Forelimb muscle (tissue), 1 donor: ENCODE data around the gene MECP2. TPM values are rescaled to one million over a fixed set of nuclear protein-coding genes. Genes with fewer than 3 reads are reported as not detected.
"Not testable (repeated sequence)": the region's sequence is repeated elsewhere in the genome, so short reads cannot be mapped to it uniquely, and the experiment has no call there.

ENCODE experiments used
- DNase-seq: peaks from one replicate; pipeline ENCODE4 v3.0.0-alpha.2; 2013; ENCODE audit warnings: low read depth
- polyA plus RNA-seq: library from polyadenylated mRNA; unstranded; fragments of 120-200 nt; gene quantifications from one replicate; pipeline ENCODE4 v1.2.1, GENCODE V29; 2013; ENCODE audit not compliant: insufficient read length

Gene MECP2
- 21.2 TPM for polyA plus RNA-seq

DNA sequence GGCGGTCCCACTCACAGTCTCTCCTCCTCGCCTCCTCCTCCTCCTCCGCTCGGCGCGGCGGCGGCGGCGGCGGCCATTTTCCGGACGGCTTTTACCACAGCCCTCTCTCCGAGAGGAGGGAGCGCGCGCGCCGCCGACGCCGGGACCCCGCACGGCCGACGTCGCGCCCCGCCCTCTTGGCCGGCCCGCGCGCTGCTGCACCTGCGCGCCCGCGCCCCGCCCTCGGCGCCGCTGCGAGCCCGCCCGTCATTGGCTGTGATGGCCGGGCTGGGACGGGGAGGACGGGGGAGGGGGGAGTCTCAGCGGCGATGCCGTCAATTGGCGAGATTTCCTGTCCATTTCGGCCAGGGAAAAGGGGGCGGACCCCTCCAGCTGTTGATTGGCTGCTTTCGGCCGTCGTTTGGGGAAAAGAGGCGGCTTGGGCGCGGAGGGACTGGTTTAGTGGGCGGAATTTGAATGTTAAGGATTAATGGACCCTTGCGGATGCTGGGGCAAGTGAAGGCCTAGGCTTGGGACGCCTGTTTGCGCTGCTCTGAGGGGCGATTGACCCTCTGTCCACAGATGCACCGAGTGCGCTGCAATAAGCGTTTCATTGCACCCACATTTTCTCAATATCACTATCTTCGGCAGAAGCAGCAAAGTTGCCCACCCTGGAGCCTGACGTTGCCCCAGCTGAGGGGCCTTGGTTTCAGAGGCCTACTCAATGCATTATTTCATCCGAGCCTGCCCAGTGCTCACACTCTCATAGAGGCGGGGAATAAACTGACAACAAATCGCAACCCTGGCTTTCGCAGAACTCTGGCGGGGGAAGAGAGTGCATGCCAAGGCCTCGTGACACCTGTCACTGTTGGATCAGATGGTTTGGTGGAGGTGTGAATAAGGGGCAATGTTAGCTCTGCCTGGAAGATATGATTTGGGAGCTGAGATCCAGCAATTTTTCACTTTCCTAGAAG lies at the start of gene MECP2:
Gene MECP2 (minus strand): TSS at position 129 of the 953 bp plus-strand sequence.
- peak; percentile 81 for DNase-seq

DNA sequence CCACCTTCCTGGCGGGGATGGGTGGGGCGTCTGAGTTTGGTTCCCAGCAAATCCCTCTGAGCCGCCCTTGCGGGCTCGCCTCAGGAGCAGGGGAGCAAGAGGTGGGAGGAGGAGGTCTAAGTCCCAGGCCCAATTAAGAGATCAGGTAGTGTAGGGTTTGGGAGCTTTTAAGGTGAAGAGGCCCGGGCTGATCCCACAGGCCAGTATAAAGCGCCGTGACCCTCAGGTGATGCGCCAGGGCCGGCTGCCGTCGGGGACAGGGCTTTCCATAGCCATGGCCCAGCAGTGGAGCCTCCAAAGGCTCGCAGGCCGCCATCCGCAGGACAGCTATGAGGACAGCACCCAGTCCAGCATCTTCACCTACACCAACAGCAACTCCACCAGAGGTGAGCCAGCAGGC lies 46.5 kb upstream of the MECP2 start, which contains the start of gene OPN1LW:
Gene OPN1LW (plus strand): TSS at position 234 of the 400 bp plus-strand sequence. CDS start 41 bp downstream, at position 275.
- DNase-seq: not testable (repeated sequence)

DNA sequence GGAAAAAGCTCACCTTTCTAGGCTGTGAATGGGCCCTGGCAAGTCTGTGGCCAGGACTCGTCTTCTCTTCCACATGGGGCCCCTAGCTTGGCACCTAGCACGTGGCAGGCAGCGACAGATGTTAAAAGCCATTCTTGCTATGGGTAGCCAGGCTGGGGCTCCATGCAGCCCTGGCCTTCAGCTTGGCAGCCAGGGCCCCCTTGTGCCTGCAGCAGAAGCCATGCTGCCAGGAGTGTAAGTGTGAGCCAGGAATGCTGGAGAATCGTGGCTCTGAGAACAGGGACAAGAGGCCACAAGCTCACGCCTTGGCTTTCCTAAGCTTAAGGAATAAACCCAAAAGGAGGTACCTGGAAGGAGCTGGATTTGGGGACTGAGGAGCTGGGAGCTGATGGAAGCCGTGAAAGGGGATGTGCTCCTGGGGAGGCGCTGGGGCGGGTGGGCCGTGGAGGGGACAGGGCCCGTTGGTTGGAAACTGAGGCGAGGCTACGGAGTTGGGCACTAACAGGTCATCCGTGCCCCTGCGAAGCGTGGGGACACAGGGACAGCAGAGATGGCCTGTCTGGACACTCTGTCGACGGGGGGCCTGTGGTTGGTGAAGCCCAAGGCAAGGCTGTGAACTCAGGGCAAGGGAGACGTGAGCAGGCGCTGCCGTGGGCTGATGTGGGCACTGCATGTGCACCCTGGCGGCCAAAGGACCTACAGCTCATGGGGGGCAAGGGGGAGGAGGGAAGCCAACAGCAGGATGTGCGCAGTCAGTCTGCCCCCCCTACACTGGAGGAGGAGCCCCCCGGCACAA lies 45.6 kb upstream of the MECP2 start:
- DNase-seq: no peak

DNA sequence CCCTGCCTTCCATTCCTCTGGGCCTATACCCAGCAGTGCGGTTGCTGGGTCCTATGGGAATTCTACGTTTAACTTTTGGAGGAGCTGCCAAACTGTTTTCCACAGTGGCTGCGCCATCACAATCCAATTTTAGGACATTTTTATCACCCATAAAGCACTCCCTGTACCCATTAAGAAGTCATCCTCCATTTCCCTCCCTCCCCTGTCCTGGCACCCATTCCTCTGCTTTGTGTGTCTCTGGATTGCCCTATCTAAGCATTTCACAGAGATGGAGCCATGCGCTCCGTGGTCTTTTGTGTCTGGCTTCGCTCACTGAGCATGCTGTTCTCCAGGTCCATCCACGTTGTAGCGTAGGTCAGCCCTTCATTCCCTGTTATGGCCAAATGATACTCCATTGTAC lies 44.9 kb upstream of the MECP2 start:
- no peak for DNase-seq

DNA sequence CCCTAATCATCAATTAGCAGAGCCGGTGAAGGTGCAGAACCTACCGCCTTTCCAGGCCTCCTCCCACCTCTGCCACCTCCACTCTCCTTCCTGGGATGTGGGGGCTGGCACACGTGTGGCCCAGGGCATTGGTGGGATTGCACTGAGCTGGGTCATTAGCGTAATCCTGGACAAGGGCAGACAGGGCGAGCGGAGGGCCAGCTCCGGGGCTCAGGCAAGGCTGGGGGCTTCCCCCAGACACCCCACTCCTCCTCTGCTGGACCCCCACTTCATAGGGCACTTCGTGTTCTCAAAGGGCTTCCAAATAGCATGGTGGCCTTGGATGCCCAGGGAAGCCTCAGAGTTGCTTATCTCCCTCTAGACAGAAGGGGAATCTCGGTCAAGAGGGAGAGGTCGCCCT lies 43.2 kb upstream of the MECP2 start:
- DNase-seq: no peak

DNA sequence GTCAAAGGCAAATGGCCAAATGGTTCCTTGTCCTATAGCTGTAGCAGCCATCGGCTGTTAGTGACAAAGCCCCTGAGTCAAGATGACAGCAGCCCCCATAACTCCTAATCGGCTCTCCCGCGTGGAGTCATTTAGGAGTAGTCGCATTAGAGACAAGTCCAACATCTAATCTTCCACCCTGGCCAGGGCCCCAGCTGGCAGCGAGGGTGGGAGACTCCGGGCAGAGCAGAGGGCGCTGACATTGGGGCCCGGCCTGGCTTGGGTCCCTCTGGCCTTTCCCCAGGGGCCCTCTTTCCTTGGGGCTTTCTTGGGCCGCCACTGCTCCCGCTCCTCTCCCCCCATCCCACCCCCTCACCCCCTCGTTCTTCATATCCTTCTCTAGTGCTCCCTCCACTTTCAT lies 42.7 kb upstream of the MECP2 start:
- DNase-seq: no peak

DNA sequence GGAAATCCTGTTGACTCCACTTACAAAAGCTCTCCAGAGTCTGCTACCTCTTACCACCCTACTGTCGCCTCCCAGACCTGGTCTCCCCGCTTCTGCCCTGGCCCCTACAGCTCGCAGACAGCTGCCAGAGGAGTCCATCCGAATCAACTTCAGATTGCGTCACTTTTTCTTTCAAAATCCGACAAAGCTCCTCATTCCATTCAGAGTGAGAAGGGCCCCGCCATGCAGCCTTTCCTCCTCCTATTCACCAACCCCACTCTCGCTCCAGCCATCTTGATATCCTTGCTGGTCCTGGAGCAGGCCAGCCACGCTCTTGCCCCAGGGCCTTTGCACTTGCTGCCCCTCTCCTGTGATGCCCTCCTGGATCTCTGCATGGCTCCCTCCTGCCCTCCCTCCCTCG lies 41.3 kb upstream of the MECP2 start:
- DNase-seq: no peak

DNA sequence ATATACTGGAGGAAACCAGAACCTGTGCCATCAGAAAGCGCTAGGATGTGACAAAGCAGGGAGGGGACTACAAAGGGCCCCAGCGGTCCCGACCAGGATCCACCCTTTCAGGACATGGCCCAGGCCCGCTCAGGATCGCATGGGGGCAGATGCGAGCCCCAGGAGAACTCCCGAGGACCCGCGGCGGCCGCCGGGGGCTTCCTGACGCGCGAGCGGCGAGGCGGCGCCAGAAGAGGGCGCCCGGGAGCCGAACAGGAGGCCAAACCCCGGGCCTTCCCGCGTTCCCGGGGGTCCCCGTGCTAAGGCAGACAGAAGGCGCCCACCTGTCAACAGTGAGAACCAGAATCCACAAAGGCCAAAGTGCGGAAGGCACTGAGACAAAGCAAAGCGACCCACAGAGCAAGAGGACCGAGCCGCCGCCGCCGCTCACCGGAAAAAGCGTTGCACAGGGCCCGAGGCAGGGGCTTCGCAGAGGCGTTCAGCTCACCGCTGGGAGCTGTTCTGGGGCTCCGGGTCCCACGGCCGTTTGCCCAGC lies 39.2 kb upstream of the MECP2 start:
- DNase-seq: no peak

DNA sequence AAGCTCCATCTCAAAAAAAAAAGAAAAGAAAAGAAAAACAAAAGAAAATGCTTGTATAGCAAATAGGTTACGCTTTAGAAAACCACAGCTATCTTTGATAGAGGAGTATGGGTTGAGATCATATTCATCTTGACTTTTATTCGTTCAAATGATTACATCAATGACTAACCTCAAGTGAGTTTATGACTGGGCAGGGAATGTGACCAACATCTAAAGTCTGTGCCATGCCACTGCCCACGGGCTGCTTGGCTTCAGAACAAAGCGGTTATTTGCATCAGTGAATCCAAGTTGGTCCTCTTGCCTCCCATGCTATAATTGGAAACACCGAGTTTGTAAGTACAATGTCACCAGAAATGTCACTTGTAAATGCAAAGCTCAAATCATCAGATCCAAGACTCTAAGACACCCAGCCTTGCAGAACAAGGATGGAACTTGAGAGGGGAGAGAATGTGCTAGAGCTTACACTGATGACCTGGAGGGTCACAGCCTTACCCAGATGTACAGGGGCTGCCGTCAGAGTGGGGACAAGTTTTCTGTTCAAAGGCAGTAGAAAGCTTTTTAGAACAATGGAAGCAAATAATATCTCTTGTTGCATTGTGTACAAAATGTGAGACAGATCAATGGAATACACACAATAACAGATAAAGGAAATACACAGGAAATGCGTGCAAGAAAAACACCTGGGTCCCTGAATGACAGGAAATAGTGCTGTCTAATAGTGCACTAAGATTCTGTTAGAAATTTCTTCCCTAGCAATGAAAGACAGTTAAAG lies 38.1 kb upstream of the MECP2 start:
- no peak for DNase-seq

DNA sequence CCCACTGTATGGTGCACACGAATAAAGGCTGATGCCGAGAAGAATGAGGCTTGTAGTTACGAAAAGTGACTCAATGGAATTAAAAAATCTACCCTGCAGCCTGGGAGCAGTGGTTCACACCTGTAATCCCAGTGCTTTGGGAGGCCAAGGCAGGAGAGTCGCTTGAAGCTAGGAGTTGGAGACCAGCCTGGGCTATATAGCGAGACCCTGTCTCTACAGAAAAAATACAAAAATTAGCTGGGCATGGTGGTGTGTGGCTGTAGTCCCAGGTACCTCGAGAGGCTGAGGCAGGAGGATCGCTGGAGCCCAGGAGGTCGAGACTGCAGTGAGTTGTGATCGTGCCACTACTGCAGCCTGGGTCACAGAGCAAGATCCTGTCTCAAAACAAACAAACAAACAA lies 34.8 kb upstream of the MECP2 start:
- DNase-seq: no peak

DNA sequence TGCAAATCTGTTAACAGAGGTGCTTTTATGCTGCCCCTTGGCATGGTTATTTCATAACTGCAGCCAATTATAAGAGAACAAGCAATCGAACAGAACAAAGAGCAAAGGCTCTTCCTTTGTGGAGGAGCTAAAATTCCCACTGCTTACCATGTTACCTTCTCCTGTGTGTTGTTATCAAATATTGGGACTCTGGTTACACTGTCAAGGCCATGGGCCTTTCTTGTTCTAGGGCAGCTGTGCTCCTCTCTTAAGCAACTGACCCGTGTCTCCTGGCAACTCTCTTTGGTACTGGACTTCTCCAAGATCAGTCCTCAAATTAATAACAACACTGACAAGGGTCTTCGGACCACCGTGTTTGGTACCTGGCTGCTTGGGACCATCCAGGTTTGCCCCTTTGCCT lies 34.4 kb upstream of the MECP2 start:
- DNase-seq: no peak

DNA sequence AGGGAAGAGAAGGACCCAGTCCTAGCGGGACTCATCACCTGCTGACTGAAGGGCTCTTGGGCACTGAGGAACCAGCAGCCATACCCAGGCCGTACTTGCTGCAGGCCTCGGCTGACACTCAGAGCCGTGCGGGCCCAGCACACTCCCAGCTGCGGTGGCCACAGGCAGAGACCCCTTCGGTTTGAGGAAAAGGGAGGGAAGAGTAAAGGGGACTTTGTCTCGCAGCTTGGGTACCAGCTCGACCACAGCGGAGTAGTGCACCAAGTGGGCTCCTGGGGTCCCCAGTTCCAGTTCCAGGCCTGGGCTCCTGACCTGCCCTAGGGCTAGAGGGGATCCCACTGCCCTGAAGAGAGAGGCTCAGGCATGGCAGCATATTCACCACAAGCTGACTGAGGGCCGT lies 28.6 kb upstream of the MECP2 start:
- DNase-seq: no peak

DNA sequence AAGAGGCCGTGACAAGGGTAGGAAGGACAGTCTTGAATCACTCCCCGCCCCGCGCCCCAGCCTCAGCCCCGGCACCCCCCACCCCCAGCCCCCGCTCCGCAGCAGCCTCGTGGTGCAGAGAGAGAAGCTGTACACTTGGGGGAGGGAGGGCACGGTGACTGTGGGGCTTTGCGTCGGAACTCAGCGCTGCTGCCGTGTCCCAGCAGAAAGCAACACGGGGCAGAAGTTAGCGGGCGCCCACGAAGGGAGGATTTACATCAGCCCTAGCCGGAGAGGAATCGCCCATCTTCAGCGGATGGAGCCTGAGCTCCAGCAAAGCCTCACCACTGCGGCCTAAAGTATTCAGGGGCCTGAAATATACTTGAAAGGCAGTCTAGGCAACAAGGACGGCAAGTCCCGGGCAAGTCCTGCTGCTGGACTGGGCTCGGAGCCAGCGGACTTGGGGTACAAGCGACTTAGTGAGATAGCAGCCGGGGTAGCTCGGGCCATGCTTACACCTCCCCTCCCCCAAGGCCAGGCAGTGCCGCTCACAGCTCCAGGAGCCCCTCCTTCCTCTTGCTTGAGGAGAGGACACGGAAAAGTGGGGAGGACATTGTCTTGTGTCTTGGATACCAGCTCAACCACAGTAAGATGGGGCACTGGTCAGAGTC lies 28.0 kb upstream of the MECP2 start:
- no peak for DNase-seq

DNA sequence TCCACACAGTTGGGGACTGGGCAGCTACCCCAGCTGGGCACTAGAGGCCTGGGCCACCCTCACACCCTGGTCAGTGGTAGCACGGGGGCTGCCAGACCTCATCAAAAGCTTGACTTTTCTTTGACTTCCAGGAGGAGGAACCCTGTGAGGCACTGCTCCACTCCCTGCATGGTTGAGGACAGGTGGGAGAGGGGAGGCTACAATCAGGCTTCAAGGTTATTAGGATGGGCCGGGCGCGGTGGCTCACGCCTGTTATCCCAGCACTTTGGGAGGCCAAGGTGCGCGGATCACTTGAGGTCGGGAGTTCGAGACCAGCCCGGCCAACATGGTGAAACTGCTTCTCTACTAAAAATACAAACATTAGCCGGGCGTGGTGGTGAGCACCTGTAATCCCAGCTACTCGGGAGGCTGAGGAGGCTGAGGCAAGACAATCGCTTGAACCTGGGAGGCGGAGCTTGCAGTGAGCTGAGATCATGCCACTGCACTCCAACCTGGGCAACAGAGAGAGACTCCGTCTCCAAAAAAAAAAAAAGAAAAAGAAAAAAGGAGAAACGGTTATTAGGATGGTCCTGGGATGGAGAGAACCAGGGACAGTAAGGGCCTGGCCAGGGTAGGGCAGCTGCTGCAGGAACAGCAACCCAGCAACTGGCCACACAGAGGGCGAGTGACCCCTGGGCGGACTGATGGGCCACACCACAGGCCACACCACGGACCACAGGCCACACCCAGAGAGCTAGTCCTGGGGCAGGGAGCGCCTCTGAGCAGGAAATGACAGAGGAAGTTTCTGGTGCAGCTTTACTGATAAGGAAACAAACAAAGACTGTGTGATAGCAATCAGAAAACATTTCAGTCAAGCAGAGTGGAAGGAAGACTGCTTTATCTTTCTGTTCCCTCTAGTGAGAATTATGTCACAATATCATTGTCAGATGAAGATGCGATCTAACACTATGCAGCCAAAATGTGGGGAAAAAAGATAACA lies 26.0 kb upstream of the MECP2 start:
- DNase-seq: no peak

DNA sequence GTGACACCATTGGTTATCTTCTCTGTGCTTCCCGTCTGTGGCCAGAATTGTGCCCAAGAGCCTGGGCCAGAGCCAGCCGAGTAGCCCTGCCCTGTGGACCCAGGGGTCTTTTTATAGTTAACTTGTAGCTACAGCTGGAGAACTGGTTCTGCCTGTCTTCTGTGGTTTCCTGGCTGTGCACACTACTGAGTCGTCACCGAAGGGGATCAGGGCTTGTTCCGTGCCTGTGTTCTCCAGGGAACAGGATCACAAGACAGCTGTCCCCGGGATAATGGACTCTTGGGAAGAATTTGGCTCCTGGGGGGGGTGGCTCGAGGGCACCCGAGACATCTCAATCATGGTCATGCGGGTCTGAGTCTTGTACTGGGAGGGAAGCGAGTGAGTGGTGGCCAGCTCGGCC lies 24.4 kb upstream of the MECP2 start:
- no peak for DNase-seq

DNA sequence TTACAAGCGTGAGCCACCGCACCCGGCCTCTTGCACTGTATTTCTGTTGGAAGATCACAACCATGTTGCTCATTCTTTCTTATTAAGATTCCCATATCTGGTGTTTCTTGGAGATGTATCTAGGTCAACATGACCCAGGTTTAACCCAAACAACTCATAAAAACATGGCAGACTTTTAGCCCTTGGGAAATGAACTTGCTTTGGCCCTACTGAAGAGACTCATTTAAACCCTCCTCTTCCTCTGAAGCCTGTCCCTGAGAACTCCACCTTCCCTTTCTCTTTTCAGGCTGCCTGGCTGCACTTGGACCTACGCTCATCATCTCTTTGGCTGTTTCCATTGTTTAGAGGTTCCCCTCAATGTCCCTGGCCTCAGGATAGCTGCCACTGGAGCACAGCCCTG lies 23.7 kb upstream of the MECP2 start:
- no peak for DNase-seq

DNA sequence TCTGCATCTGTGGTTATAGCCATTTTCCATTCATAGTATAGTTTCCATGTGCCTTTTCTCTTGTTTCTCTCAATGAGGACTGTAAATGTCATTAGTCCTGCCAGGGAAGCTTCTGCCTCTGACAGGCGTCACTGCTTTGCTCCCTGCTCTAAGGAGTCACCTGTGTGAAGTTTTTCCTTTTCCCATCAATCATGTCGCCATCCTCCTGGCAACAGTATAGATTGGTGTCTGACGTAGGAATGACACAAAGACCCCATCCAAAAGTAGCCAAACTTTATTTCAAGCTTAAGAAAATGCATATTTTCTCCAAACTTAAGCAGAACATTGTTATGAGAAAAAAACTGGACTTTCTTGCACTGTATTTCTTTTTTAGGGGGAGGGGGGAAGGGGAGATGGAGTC lies 23.1 kb upstream of the MECP2 start:
- no peak for DNase-seq

DNA sequence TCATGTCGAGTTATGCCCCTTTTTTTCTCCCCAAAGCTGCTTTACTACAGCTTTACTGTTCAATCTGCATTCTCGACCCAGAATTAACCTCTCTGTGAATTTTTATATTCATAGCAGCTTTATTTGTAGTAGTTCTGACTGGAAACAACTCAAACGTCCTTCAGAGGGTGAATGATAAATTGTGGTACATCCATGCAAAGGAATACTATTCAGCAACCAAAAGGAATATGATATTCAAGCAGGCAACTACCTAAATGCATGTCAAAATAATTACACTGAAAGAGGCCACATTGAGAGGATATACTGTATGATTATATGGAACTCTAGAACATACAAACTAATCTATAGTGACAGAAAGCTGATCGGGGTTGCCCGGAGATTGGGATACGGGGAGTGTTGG lies 20.0 kb upstream of the MECP2 start:
- no peak for DNase-seq

DNA sequence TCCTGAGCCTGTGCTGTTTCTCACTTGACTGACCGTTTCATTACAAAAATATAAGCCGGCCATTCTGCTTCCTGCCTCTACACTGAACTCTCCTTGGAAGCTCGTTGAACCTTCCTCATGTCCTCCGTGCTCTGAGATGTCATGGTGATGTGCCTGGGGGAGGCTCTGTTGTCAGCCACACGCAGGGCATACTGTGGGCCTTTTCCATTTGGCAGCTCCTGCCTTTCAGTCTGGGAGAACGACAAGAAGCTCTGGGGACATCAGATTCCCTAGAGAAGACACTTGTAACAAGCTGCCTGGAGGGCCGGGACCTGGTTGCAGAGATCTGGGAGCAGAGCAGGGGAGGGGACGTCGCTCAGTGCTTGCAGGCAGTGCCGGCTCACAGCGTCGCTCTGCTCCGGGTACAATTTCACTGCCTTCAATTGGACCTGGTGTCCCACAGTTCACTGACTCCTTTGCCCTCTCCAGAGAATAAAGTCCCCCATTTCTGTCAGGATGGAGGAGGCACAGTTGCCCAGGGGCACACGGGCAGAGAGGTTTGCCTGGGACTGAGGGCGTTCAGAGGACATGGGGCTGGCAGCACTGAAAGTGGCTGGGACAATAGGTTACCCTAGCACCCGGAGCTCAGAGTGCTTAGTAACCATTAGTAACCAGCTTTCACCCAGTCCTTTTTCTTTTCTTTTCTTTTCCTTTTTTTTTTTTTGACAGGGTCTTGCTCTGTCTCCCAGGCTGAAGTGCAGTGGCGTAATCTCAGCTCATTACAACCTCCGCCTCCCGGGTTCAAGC lies 19.1 kb upstream of the MECP2 start:
- DNase-seq: no peak
